ENCODE results near the gene CCNL2. TPM values are rescaled to one million over a fixed set of nuclear protein-coding genes. Genes with fewer than 3 reads are reported as not detected.
"Not testable (repeated sequence)": the region's sequence is repeated elsewhere in the genome, so short reads cannot be mapped to it uniquely, and the experiment has no call there.

Gene CCNL2
- total RNA-seq, 2 donors from 2014 or later, result 92.3 to 104 TPM

- Histone ChIP-seq H3K36me3 (no peaks in the 10 kb centered on the region), H3K27ac (peak overlapping the region; percentile 96), H3K9ac (ENCODE audit: low read depth in 2 of 2, low read length in 2 of 2) (peak overlapping the region; percentile 23 to 57), H3K9me3 (no peaks in the 10 kb centered on the region), H3K4me1 (peaks cover 28% of the 10 kb centered on the region), H3K4me3 (no peak overlapping the region), H3K27me3 (peaks cover 7% of the 10 kb centered on the region)
- TF ChIP-seq CTCF (IDR thresholded peaks at IDR 0.05), result no peak
- DNase-seq, result peak; percentile 60
- intact Hi-C loops (cut with DNase I), result no loop called here
Measured at GRCh38 chr1:1430114-1430982, 31.2 kb upstream of the CCNL2 start.

DNA sequence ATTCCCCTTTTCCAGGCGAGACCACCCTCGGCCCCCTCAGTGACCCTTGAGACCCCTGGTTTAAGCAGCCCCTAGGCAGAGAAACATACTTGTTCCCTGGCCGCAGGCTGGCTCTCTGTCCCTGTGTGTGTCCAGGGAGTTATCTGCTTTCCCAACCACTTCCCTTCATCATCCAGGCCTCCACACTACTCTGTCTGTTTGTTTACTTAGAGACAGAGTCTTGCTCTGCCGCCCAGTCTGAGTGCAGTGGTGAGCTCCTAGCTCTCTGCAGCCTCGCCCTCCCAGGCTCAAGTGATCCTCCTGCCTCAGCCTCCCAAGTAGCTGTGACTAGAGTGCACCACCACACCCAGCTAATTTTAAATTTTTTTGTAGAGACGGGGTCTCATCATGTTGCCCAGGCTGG is 30.5 kb upstream of the CCNL2 start:
- Histone ChIP-seq H3K9me3 (no peaks in the 10 kb centered on the region), H3K27me3 (peaks cover 7% of the 10 kb centered on the region), H3K4me3 (no peak overlapping the region), H3K9ac (ENCODE audit: low read depth in 2 of 2, low read length in 2 of 2) (no peak overlapping the region), H3K36me3 (no peaks in the 10 kb centered on the region), H3K4me1 (peaks cover 25% of the 10 kb centered on the region), H3K27ac (peak overlapping the region; percentile 96)
- no peak for DNase-seq
- intact Hi-C loops (cut with DNase I), result no loop called here
- TF ChIP-seq CTCF (IDR thresholded peaks at IDR 0.05), result no peak

DNA sequence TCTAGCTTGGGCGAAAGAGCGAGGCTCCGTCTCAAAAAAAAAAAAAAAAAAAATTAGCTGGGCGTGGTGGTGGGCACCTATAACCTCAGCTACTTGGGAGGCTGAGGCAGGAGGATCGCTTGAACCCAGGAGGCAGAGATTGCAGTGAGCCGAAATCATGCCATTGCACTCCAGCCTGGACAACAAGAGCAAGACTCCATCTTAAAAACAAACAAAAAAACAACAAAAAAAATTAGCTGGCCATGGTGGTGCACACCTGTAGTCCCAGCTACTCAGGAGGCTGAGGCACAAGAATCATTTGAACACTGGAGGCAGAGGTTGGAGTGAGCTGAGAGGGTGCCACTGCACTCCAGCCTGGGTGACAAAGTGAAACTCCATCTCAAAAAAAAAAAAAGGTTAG is 29.8 kb upstream of the CCNL2 start:
- H3K36me3 ChIP-seq; H3K9ac ChIP-seq (ENCODE audit: low read depth in 2 of 2, low read length in 2 of 2); intact Hi-C loops (cut with DNase I); H3K27me3 ChIP-seq; H3K4me3 ChIP-seq; DNase-seq; H3K9me3 ChIP-seq: not testable (repeated sequence)
- Histone ChIP-seq H3K4me1 (peaks cover 18% of the 10 kb centered on the region), H3K27ac (peak overlapping the region; percentile 96)

DNA sequence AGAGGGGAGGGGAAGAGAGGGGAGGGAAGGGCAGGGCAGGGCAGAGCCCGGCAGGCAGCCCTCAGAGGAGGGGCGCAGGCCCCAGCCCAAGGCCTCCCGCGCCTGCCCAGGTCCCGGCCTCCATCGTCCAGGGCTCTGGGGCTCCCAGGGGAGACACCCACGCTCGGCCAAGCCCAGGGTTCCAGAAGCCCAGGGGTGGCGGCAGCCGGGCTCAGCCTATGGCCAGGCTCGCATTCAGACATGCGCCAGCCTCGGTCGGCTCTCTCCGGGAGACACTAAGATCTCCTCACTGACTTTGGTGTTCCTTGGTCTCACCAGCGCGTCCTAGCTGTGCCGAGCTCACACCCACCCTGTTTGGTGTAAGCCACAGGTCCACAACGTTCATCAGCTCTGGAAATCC is 29.0 kb upstream of the CCNL2 start:
- Histone ChIP-seq H3K4me3 (no peak overlapping the region), H3K36me3 (no peaks in the 10 kb centered on the region), H3K27me3 (peaks cover 7% of the 10 kb centered on the region), H3K27ac (no peak overlapping the region), H3K4me1 (peaks cover 10% of the 10 kb centered on the region), H3K9me3 (no peaks in the 10 kb centered on the region), H3K9ac (ENCODE audit: low read depth in 2 of 2, low read length in 2 of 2) (no peak overlapping the region)
- intact Hi-C loops (cut with DNase I), result no loop called here
- TF ChIP-seq CTCF (IDR thresholded peaks at IDR 0.05), result no peak
- DNase-seq, result no peak

- Histone ChIP-seq H3K27ac (no peak overlapping the region), H3K4me1 (peaks cover 8% of the 10 kb centered on the region), H3K27me3 (peaks cover 7% of the 10 kb centered on the region), H3K9ac (ENCODE audit: low read depth in 2 of 2, low read length in 2 of 2) (no peak overlapping the region), H3K36me3 (no peaks in the 10 kb centered on the region), H3K9me3 (no peaks in the 10 kb centered on the region), H3K4me3 (peak overlapping the region; percentile 11)
- intact Hi-C loops (cut with DNase I), result no loop called here
- no peak for DNase-seq
- no peak for TF ChIP-seq CTCF (IDR thresholded peaks at IDR 0.05)
Measured at GRCh38 chr1:1427820-1428148, 28.6 kb upstream of the CCNL2 start.

- intact Hi-C loops (cut with DNase I), result no loop called here
- H3K27me3 ChIP-seq, result peaks cover 7% of the 10 kb centered on the region
- H3K4me1 ChIP-seq, result peaks cover 3% of the 10 kb centered on the region
- no peak for TF ChIP-seq CTCF (IDR thresholded peaks at IDR 0.05)
- no peaks in the 10 kb centered on the region for H3K9me3 ChIP-seq
- no peaks in the 10 kb centered on the region for H3K36me3 ChIP-seq
- no peak overlapping the region for H3K27ac ChIP-seq
- H3K9ac ChIP-seq (ENCODE audit: low read depth in 2 of 2, low read length in 2 of 2), result no peak overlapping the region
- no peak for DNase-seq
- peak overlapping the region; percentile 11 for H3K4me3 ChIP-seq
Measured at GRCh38 chr1:1427106-1427819, 28.1 kb upstream of the CCNL2 start.
